Loucy (cell line): Measurements from ENCODE around the gene BAD.

Source experiments
- H2AFZ ChIP-seq: fragments of 200-600 bp; sonication (generic); 2 replicates; pipeline ENCODE4 v1.6.0; 2016; ENCODE audit warnings: antibody characterized with exemption, mild to moderate bottlenecking, low read length, moderate library complexity
- H3F3A ChIP-seq: fragments of 200-600 bp; 2 replicates; pipeline ENCODE4 v1.6.0; 2016; ENCODE audit warnings: antibody characterized with exemption, low read depth, mild to moderate bottlenecking
- H3K27me3 ChIP-seq: fragments of 200-600 bp; sonication (generic); 2 replicates; pipeline ENCODE4 v1.6.1; 2014; ENCODE audit warnings: low read length, mild to moderate bottlenecking; ENCODE audit not compliant: insufficient read depth, poor library complexity, severe bottlenecking
- H3K36me3 ChIP-seq: fragments of 200-600 bp; sonication (generic); 2 replicates; pipeline ENCODE4 v1.6.1; 2016; ENCODE audit warnings: low read length; ENCODE audit not compliant: insufficient read depth
- H3K4me1 ChIP-seq: fragments of 200-600 bp; sonication (generic); 2 replicates; pipeline ENCODE4 v1.5.1; 2014; ENCODE audit warnings: low read length, mild to moderate bottlenecking; ENCODE audit not compliant: insufficient read depth, poor library complexity, severe bottlenecking
- H3K4me2 ChIP-seq: fragments of 200-600 bp; sonication (generic); 2 replicates; pipeline ENCODE4 v1.6.0; 2014; ENCODE audit warnings: antibody characterized with exemption, low read length, low read depth, mild to moderate bottlenecking; ENCODE audit not compliant: poor library complexity, severe bottlenecking
- H3K4me3 ChIP-seq: fragments of 200-600 bp; sonication (generic); 2 replicates; pipeline ENCODE4 v1.5.1; 2014; ENCODE audit warnings: low read length, mild to moderate bottlenecking, mixed read lengths; ENCODE audit not compliant: poor library complexity, severe bottlenecking
- H3K79me2 ChIP-seq: fragments of 200-600 bp; sonication (generic); 2 replicates; pipeline ENCODE4 v1.6.1; 2014; ENCODE audit warnings: low read length; ENCODE audit not compliant: insufficient read depth
- H3K9ac ChIP-seq: fragments of 200-600 bp; sonication (generic); 2 replicates; pipeline ENCODE4 v1.6.0; 2014; ENCODE audit warnings: mild to moderate bottlenecking, low read depth, low read length, moderate library complexity; ENCODE audit not compliant: poor library complexity, severe bottlenecking
- H3K9me2 ChIP-seq: fragments of 200-600 bp; sonication (generic); replicated peaks from 2 replicates; pipeline ENCODE4 v1.6.1; 2016; ENCODE audit warnings: low read depth, low read length, mixed read lengths
- H3K9me3 ChIP-seq: fragments of 200-600 bp; sonication (generic); 2 replicates; pipeline ENCODE4 v1.6.1; 2014; ENCODE audit warnings: mild to moderate bottlenecking, antibody characterized with exemption, low read length, low read depth; ENCODE audit not compliant: insufficient read depth
- H4K20me1 ChIP-seq: fragments of 200-600 bp; sonication (generic); 2 replicates; pipeline ENCODE4 v1.6.0; 2014; ENCODE audit warnings: antibody characterized with exemption, low read length, mild to moderate bottlenecking; ENCODE audit not compliant: insufficient read depth, poor library complexity, severe bottlenecking
- EZH2phosphoT487 ChIP-seq: fragments of 200-600 bp; IDR thresholded peaks from 2 replicates; pipeline ENCODE4 v1.6.1; 2018; ENCODE audit warnings: antibody characterized with exemption, mild to moderate bottlenecking, moderate library complexity, borderline replicate concordance
- TF ChIP-seq, protein P1 (sequence below): fragments of 200-600 bp; sonication (generic); conservative IDR thresholded peaks from 2 replicates; pipeline ENCODE4 v1.5.1; 2014; ENCODE audit warnings: mild to moderate bottlenecking, antibody characterized with exemption, low read length

Gene BAD

DNA sequence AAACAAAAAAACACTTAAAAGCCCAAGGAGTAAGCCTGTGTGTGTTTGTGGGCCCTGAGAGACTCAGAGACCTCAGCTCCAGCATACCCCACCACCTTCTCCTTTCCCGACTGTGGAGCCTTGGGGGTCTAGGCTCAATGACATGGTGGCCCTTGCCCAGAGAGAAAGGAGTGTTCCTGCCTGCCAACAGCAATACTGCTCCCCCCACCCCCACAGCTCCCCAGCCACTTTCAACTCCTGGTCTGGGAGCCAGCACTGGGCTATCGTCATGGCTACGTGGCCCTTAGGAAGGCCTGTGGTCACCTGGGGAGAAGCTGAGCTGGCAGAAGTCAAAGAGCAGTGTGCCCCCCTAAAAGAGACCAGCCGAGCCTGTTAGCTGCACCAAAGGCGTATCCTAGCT, 40.4 kb downstream of the BAD start:
- H3K27me3 ChIP-seq = no peaks in the 10 kb centered on the region
- H3K9ac ChIP-seq = no peak overlapping the region
- no peak for TF ChIP-seq EZH2phosphoT487
- TF ChIP-seq, protein P1, sequence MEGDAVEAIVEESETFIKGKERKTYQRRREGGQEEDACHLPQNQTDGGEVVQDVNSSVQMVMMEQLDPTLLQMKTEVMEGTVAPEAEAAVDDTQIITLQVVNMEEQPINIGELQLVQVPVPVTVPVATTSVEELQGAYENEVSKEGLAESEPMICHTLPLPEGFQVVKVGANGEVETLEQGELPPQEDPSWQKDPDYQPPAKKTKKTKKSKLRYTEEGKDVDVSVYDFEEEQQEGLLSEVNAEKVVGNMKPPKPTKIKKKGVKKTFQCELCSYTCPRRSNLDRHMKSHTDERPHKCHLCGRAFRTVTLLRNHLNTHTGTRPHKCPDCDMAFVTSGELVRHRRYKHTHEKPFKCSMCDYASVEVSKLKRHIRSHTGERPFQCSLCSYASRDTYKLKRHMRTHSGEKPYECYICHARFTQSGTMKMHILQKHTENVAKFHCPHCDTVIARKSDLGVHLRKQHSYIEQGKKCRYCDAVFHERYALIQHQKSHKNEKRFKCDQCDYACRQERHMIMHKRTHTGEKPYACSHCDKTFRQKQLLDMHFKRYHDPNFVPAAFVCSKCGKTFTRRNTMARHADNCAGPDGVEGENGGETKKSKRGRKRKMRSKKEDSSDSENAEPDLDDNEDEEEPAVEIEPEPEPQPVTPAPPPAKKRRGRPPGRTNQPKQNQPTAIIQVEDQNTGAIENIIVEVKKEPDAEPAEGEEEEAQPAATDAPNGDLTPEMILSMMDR = no peak
- H3K9me3 ChIP-seq = no peaks in the 10 kb centered on the region
- no peak overlapping the region for H3K4me3 ChIP-seq
- no peak overlapping the region for H2AFZ ChIP-seq
- peaks cover 11% of the 10 kb centered on the region; the same call in 1 of the 2 replicates for H3K36me3 ChIP-seq
- H3K4me2 ChIP-seq = peak overlapping the region; percentile 84
- peaks cover 38% of the 10 kb centered on the region for H3K4me1 ChIP-seq
- peaks cover 8% of the 10 kb centered on the region; the same call in 1 of the 2 replicates for H3F3A ChIP-seq
- peaks cover 31% of the 10 kb centered on the region for H4K20me1 ChIP-seq
- no peaks in the 10 kb centered on the region for H3K9me2 ChIP-seq
- H3K79me2 ChIP-seq = peaks cover 48% of the 10 kb centered on the region

DNA sequence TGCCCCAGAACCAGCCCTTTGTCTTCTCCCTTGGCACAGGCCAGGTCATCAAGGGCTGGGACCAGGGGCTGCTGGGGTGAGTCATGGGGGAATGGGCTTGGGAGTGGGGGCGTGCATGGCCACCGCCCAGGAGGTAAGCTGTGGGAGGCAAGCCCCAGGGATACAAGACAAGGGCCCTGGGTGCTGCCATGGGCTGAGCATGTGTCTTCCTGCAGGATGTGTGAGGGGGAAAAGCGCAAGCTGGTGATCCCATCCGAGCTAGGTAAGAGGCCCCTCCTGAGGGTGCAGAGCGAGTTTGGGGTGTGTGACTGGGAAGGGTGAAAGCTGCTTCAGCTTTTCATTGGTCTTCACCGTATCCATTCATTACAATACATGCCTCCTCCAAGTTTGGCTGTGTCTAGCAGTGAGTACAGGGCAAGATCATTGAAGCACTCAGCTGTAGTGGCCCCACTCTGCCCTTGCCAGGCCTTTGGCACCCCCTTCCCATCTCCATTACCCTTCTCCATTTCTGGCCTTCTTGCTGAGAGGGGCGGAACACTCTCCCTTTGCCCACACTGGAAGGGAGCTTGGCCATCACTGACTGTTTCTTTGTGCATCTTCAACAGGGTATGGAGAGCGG, 41.1 kb downstream of the BAD start:
- Histone ChIP-seq H3F3A (peaks cover 8% of the 10 kb centered on the region; the same call in 1 of the 2 replicates), H3K27me3 (no peaks in the 10 kb centered on the region), H3K4me3 (no peak overlapping the region), H3K79me2 (peaks cover 48% of the 10 kb centered on the region), H4K20me1 (peaks cover 31% of the 10 kb centered on the region), H3K4me2 (peak overlapping the region; percentile 84), H3K9me2 (no peaks in the 10 kb centered on the region), H3K36me3 (peaks cover 11% of the 10 kb centered on the region; the same call in 1 of the 2 replicates), H2AFZ (no peak overlapping the region), H3K4me1 (peaks cover 37% of the 10 kb centered on the region), H3K9ac (peak overlapping the region; percentile 29), H3K9me3 (no peaks in the 10 kb centered on the region)
- no peak for TF ChIP-seq EZH2phosphoT487
- TF ChIP-seq, protein P1 = no peak

DNA sequence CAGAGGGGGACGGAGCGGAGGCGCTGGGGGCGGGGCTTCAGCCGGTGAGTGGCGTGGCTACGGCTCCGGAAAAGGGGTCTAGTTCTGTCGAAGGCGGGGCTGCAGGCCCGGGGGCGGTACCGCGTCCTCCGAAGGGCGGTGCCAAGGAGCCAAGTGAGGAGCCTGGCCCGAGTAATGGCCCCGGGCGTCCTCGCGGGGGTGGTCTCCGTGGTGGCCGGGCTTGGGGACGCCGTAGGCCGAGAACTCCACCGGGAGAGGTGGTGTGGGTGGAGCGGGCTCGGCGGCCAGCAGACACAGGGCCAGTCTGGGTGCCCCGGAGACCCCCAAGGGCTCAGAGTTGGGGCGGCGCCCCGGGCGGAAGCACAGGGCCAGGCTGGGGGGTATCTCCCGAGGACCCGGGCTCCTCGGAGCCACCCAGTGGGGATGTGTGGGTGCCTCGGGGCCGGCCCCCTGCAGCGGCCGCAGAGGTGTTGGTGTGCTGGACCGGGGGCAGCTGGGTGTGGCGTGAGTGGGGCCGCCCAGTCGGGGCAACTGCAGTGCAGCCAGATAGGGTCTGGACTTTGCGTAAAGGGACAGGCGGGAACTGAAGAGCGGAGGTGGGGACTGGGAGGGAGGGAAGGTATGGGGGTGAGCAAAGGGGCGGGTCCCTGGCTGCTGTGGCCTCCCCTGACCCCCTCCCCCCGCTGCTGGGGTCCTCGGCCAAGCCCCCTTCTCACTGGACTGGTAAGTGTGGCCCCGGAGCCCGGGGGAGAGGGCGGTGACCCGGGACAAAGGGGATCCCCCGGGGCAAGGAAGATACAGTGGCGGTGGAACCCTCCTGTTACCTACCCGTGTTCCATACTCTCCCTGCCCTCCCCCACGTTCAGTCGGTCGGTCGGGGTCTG, 42.7 kb downstream of the BAD start:
- TF ChIP-seq EZH2phosphoT487 = no peak
- TF ChIP-seq, protein P1 = no peak
- Histone ChIP-seq H3K4me3 (peak overlapping the region; percentile 92), H4K20me1 (peaks cover 31% of the 10 kb centered on the region), H2AFZ (peak overlapping the region; percentile 41; the same call in 1 of the 2 replicates), H3K4me2 (peak overlapping the region; percentile 91), H3K9ac (peak overlapping the region; percentile 86), H3K9me3 (no peaks in the 10 kb centered on the region), H3K9me2 (no peaks in the 10 kb centered on the region), H3K79me2 (peaks cover 48% of the 10 kb centered on the region), H3K4me1 (peaks cover 33% of the 10 kb centered on the region), H3K27me3 (no peaks in the 10 kb centered on the region), H3F3A (peaks cover 5% of the 10 kb centered on the region; the same call in 1 of the 2 replicates), H3K36me3 (peaks cover 11% of the 10 kb centered on the region; the same call in 1 of the 2 replicates)
